Vagina (tissue), 2 donors: ENCODE measurements around the gene COX20. TPM values are rescaled to one million over a fixed set of nuclear protein-coding genes. Genes with fewer than 3 reads are reported as not detected.

ENCODE experiments used
- DNase-seq, 2 donors: peaks; one replicate each; pipeline ENCODE4 v3.0.0-alpha.2; 2017; ENCODE audit errors: extremely low spot score in 2 of 2
- H3K27ac ChIP-seq: fragments of 200-600 bp; sonication (generic); one replicate; pipeline ENCODE4 v1.5.1; 2019
- H3K27me3 ChIP-seq: fragments of 200-600 bp; sonication (generic); one replicate; pipeline ENCODE4 v1.5.1; 2019
- H3K36me3 ChIP-seq, 2 donors: fragments of 200-600 bp; sonication (generic); one replicate each; pipeline ENCODE4 v1.5.1; 2017 to 2019
- H3K4me1 ChIP-seq: fragments of 200-600 bp; sonication (generic); one replicate; pipeline ENCODE4 v1.5.1; 2019
- H3K4me3 ChIP-seq, 2 donors: fragments of 200-600 bp; sonication (generic); 1 replicate in 1 of 2; 2 replicates in 1 of 2; pipeline ENCODE4 v1.5.1; 2016 to 2019
- H3K9me3 ChIP-seq: fragments of 200-600 bp; sonication (generic); one replicate; pipeline ENCODE4 v1.5.1; 2019
- CTCF ChIP-seq, 3 experiments: fragments of 450-650 bp in 2 of 3; fragments of 200-600 bp in 1 of 3; sonication (generic) in 1 of 3; IDR thresholded peaks; one replicate each; pipeline ENCODE4 v1.5.1; 2017 to 2019; ENCODE audit warnings: antibody characterized with exemption in 3 of 3, mild to moderate bottlenecking in 2 of 3, moderate library complexity in 2 of 3
- POLR2A ChIP-seq, 2 donors: fragments of 450-650 bp; IDR thresholded peaks; one replicate each; pipeline ENCODE4 v1.6.1; 2017; ENCODE audit warnings: antibody characterized with exemption in 2 of 2, mild to moderate bottlenecking in 2 of 2, moderate library complexity in 2 of 2
- POLR2AphosphoS5 ChIP-seq, 2 donors: sonication (generic); formaldehyde crosslinking; IDR thresholded peaks; one replicate each; pipeline ENCODE4 v1.9.0; 2017; ENCODE audit warnings: antibody characterized with exemption in 2 of 2, mild to moderate bottlenecking in 2 of 2, low read depth in 1 of 2; ENCODE audit not compliant: insufficient read depth in 1 of 2
- intact Hi-C: fragments of 100-400 bp; cut with DNase I; formaldehyde crosslinking; loops from one replicate; pipeline ENCODE4 v1.15.1; 2023
- total RNA-seq: library from RNA; depleted of rRNA; stranded (reverse); fragments of >200 nt; gene quantifications from one replicate; pipeline ENCODE4 v1.2.3, GENCODE V29; 2016

The COX20 gene
- total RNA-seq, 1 donor from 2014 or later: 24.1 TPM

- intact Hi-C loops: loop anchor here (10.0 kb wide), 1 partner anchor 817 kb away; no protein-coding TSS in a partner anchor
- no peaks in the 10 kb centered on the region for H3K27me3 ChIP-seq
- peaks cover 0 to 43% of the 10 kb centered on the region in 2 donors for H3K36me3 ChIP-seq
- peak overlapping the region; percentile 100 for H3K27ac ChIP-seq
- no peak for TF ChIP-seq POLR2A (IDR thresholded peaks at IDR 0.05)
- TF ChIP-seq POLR2AphosphoS5 (IDR thresholded peaks at IDR 0.05; ENCODE audit: insufficient read depth in 1 of 2, low read depth in 1 of 2): no peak
- TF ChIP-seq CTCF (IDR thresholded peaks at IDR 0.05): no peak
- H3K4me3 ChIP-seq: peak overlapping the region; percentile 97 to 100
- H3K9me3 ChIP-seq: no peaks in the 10 kb centered on the region
- peaks cover 54% of the 10 kb centered on the region for H3K4me1 ChIP-seq
- DNase-seq: no peak
These were observed 26.2 kb downstream of the COX20 start for GRCh38 chr1:244861683-244862082.

GRCh38 chr1:244862354-244862698 is 26.9 kb downstream of the COX20 start:
- TF ChIP-seq CTCF (IDR thresholded peaks at IDR 0.05) (no peak), POLR2AphosphoS5 (IDR thresholded peaks at IDR 0.05; ENCODE audit: insufficient read depth in 1 of 2, low read depth in 1 of 2) (no peak), POLR2A (IDR thresholded peaks at IDR 0.05) (no peak)
- H3K27me3 ChIP-seq: no peaks in the 10 kb centered on the region
- peaks cover 51% of the 10 kb centered on the region for H3K4me1 ChIP-seq
- intact Hi-C loops: loop anchor here (10.0 kb wide), 1 partner anchor 818 kb away; no protein-coding TSS in a partner anchor
- H3K36me3 ChIP-seq: peaks cover 0 to 37% of the 10 kb centered on the region in 2 donors
- no peaks in the 10 kb centered on the region for H3K9me3 ChIP-seq
- peak overlapping the region; percentile 100 for H3K27ac ChIP-seq
- H3K4me3 ChIP-seq: peak overlapping the region; percentile 97 to 100
- DNase-seq: no peak

- no peak for TF ChIP-seq CTCF (IDR thresholded peaks at IDR 0.05)
- peak in 1 of 2 donors; percentile 7 for TF ChIP-seq POLR2AphosphoS5 (IDR thresholded peaks at IDR 0.05; ENCODE audit: insufficient read depth in 1 of 2, low read depth in 1 of 2)
- TF ChIP-seq POLR2A (IDR thresholded peaks at IDR 0.05): peak in 1 of 2 donors; percentile 90
- intact Hi-C loops: loop anchor here (1.0 to 10.0 kb wide), 2 partner anchors 28 to 818 kb away; partner anchors contain the start of gene COX20
- no peaks in the 10 kb centered on the region for H3K9me3 ChIP-seq
- H3K27ac ChIP-seq: peak overlapping the region; percentile 100
- H3K36me3 ChIP-seq: peaks cover 0 to 31% of the 10 kb centered on the region in 2 donors
- DNase-seq: peak in 1 of 2 donors; percentile 97
- H3K27me3 ChIP-seq: no peaks in the 10 kb centered on the region
- peaks cover 46% of the 10 kb centered on the region for H3K4me1 ChIP-seq
- H3K4me3 ChIP-seq: peak overlapping the region; percentile 97 to 100
These were observed 27.4 kb downstream of the COX20 start for GRCh38 chr1:244862699-244863490.

- H3K36me3 ChIP-seq: peaks cover 0 to 23% of the 10 kb centered on the region in 2 donors
- H3K27ac ChIP-seq: peak overlapping the region; percentile 100
- peak in 1 of 2 donors; percentile 90 for DNase-seq
- H3K4me3 ChIP-seq: peak overlapping the region; percentile 97 to 100
- H3K9me3 ChIP-seq: no peaks in the 10 kb centered on the region
- intact Hi-C loops: loop anchor here (1.0 to 10.0 kb wide), 3 partner anchors 28 to 819 kb away; partner anchors contain the start of gene COX20
- TF ChIP-seq POLR2AphosphoS5 (IDR thresholded peaks at IDR 0.05; ENCODE audit: insufficient read depth in 1 of 2, low read depth in 1 of 2) (no peak), CTCF (IDR thresholded peaks at IDR 0.05) (no peak), POLR2A (IDR thresholded peaks at IDR 0.05) (no peak)
- H3K4me1 ChIP-seq: peaks cover 38% of the 10 kb centered on the region
- no peaks in the 10 kb centered on the region for H3K27me3 ChIP-seq
These were observed 28.2 kb downstream of the COX20 start for GRCh38 chr1:244863491-244864252.
